NCI-H2196 treated with DMSO at 0.1 percent for 48 hours (cell line): ENCODE measurements around the gene ICAM1.

ENCODE experiments used
- DNase-seq: peaks from one replicate; lab custom pipeline; 2025; ENCODE audit not compliant: unreplicated experiment; lab: John Stamatoyannopoulos, UW

Gene ICAM1

GRCh38 chr19:10243606-10244005 lies 27.3 kb upstream of the ICAM1 start:
- DNase-seq = no peak

GRCh38 chr19:10245189-10245939 lies 25.6 kb upstream of the ICAM1 start:
- no peak for DNase-seq

- DNase-seq = no peak
Measured at GRCh38 chr19:10246511-10246910, 24.4 kb upstream of the ICAM1 start.

GRCh38 chr19:10251792-10252694 lies 18.9 kb upstream of the ICAM1 start, which contains the start of gene MRPL4:
MRPL4 (plus strand) TSS chr19:10252214; CDS start chr19:10252254, 40 bp downstream.
- DNase-seq = peak; percentile 98

- DNase-seq = no peak
Measured at GRCh38 chr19:10252707-10253106, 18.2 kb upstream of the ICAM1 start.

- DNase-seq = no peak
Measured at GRCh38 chr19:10254244-10254643, 16.7 kb upstream of the ICAM1 start.

- no peak for DNase-seq
Measured at GRCh38 chr19:10255358-10255757, 15.6 kb upstream of the ICAM1 start.

GRCh38 chr19:10256551-10256950 lies 14.4 kb upstream of the ICAM1 start:
- no peak for DNase-seq

- no peak for DNase-seq
Measured at GRCh38 chr19:10256970-10257615, 13.8 kb upstream of the ICAM1 start.

- no peak for DNase-seq
Measured at GRCh38 chr19:10258080-10258710, 12.7 kb upstream of the ICAM1 start.

- DNase-seq = peak; percentile 36
Measured at GRCh38 chr19:10259162-10259905, 11.6 kb upstream of the ICAM1 start.

GRCh38 chr19:10260141-10260584 lies 10.8 kb upstream of the ICAM1 start:
- DNase-seq = no peak

GRCh38 chr19:10262771-10263170 lies 8.1 kb upstream of the ICAM1 start:
- DNase-seq = no peak

GRCh38 chr19:10266706-10267105 lies 4.2 kb upstream of the ICAM1 start:
- no peak for DNase-seq

GRCh38 chr19:10268071-10268470 lies 2.8 kb upstream of the ICAM1 start:
- DNase-seq = no peak

- peak; percentile 56 for DNase-seq
Measured at GRCh38 chr19:10269333-10270179, 1.4 kb upstream of the ICAM1 start.

- no peak for DNase-seq
Measured at GRCh38 chr19:10270180-10270615, 722 bp upstream of the ICAM1 start.

GRCh38 chr19:10271543-10272086 lies 695 bp downstream of the ICAM1 start:
- DNase-seq = no peak

- no peak for DNase-seq
Measured at GRCh38 chr19:10274589-10274988, 3.7 kb downstream of the ICAM1 start.
